GM18873 (cell line): Measurements from ENCODE around the gene HTR5A.

Source experiments
- ATAC-seq: cut with Tn5 transposase; IDR thresholded peaks from one replicate; pipeline ENCODE4 v1.9.1; 2021; ENCODE audit warnings: mild to moderate bottlenecking, moderate library complexity, moderate number of reproducible peaks; ENCODE audit not compliant: unreplicated experiment, low FRiP score

The HTR5A gene

DNA sequence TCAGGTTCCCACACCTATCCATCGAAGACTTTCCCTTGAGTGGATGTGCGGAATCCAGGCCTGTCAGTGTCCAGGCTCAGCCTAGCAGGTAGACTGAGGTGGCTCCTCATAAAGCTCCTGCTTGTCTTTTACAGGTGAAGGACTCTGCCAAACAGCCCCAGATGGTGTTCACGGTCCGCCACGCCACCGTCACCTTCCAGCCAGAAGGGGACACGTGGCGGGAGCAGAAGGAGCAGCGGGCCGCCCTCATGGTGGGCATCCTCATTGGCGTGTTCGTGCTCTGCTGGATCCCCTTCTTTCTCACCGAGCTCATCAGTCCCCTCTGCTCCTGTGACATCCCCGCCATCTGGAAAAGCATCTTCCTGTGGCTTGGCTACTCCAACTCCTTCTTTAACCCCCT lies 13.9 kb downstream of the HTR5A start:
- no peak for ATAC-seq

DNA sequence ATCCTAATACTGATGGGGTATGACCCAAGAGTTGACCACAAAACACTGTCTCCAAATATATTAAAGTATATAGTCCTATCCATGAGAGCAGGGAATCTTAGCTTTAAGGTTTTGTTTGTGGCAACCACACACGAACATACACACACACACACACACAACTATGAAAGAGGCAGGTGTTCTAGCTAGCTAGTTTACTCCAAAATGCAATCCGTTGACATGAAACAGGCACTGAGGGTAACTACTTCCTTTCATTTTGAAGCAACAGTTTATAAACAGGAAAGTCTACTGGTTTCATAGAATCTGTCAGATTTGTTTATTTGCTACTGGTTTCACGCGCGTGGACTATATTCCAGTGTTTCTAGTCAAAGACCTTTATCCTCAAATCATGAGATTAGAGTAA lies 14.8 kb downstream of the HTR5A start:
- ATAC-seq: no peak

DNA sequence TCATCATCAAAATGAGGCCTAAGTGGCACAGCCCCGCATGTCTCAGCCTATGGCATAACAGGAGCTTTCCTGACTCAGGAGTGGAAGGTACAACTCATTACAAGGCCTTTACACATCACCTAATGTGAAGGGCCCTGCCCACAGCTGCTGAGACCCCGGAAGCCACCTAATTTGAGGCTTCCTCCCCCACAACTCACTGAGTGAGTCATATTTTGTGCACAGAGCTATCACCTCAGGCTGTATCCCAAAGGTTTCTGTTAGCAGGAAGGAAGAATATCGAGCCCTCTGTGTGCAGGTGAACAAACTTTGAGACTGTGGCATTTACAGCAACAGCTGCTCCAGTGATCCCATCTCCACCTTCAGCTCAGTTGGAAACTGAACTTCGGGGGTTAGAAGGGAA lies 20.6 kb downstream of the HTR5A start:
- ATAC-seq: no peak

DNA sequence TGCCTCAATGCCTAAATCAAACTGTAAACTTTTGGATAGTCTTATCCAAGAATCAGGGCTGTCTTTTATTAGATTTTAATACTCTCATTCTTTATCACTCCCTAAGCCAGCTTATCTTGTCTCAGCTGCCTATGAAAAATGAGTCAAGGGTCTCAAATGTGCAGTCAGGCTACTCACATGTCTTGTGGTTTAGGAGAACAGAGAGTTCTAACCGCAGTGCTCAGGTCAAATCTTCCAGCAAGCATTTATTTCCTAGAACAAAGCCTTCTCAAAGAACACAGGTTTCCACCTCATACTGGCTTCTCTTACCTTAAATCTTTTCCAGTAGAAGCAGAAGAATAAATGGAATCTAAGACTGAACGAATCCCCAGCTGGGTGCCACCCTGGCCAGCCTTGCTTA lies 23.5 kb downstream of the HTR5A start:
- no peak for ATAC-seq

DNA sequence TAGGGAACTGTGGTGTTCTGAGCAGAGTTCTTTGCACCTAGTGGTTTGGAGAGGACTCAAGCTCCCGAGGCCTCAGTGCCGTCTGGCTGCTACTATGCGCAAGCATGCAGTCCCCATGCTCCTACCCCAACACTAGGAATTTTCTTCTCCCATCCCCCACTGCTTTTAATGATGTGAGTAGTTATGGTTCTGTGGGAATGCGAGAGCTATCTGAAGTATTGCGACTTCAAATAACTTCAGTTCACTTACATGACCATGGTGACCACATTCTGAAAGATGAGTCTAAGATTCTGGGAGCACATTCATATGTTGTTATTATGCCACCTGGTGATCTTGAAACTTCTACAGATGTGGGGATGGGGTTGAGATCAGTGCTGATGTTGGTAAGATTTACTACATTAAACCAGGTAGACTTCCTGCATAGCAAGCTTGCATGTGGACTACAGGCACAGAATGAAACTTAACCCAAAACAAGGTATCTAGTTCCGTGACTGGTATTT lies 24.6 kb downstream of the HTR5A start:
- ATAC-seq: no peak

DNA sequence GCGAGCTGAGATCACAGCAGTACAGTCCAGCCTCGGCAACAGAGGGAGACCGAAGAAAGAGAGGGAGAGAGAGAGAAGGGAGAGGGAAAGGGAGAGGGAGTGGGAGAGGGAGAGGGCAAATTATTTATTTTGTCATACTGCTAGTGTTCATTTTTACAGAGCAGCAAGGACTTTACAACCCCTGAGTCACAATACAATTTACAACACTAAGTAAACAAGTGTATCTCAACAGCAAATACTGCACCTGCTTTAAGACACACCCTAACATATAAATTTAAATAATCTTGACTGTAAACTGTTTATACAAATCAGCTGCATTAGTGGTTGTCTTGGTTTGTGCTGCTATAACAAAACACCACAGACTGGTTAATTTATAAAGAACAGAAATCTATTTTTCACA lies 27.2 kb downstream of the HTR5A start:
- no peak for ATAC-seq

DNA sequence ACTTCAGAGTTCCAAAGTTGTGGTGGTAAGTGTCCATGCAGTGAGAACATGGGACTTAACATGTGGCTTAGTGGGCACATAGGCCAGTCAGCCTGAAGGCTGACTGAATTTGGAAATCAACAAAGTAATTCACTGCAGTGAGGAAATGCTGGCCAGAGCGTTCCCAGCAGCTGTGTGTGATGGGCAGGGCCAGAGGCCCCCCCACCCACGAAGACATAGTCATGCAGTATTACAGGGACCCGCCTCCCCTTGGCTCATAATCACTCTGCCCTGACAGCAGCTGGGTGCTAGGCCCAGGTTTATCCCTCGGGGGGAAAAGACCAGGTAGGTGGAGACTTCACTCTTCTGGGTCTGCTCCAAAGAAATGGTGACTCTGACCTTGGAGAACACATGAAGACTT lies 33.7 kb downstream of the HTR5A start:
- ATAC-seq: no peak

DNA sequence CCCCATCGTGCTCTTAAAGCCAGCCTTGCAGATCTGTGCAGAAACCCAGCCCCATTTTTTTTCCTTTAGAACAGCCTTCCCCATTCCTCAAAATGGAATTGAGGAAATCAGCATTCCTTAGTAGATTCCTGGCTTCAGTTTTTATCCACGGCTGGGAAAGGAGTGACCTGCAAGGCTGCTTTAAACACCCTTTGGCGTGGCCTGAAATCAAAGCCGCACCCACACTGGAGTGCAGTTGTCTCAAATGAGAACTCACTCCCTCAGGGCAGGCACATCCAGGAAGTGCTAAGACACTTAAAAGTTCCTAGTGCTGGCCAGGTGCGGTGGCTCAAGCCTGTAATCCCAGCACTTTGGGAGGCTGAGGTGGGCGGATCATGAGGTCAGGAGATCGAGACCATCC lies 34.8 kb downstream of the HTR5A start:
- ATAC-seq: no peak

DNA sequence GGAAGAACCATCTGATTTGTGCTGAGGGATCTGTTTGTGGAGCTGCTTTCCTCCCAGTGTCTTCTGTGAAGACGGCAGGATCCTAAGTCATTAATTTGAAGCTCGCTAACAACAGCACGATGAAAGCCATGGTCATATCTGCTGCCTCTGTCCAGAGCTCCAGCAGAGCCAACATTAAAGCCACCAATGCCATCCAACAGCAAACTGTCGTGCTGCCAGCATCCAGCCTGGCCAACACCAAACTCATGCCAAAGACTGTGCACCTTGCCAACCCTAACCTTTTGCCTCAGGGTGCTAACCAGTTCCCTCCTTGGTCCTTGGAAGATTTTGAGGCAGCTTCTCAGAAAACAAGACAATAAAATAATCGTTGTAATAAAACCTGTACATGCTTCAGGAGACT lies 36.2 kb downstream of the HTR5A start:
- no peak for ATAC-seq

DNA sequence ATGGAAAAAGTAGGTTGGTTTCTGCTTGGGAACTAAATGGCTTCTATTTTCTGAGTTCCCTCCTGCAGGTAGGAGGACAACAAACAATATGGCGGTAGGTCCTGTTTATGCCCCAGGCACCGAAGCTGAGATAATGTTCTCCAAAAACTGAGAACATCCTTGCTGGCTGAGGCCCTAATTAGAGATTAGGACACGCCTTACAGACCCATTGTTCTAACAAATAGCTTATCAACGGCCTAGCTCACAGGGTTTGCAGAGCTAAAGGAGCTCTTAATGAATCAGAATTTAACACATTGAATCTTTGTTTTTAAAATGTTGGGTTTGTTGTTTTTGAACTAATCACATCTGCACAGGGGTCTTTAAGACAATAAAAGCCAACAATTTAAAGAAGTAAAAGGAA lies 37.0 kb downstream of the HTR5A start:
- ATAC-seq: no peak

DNA sequence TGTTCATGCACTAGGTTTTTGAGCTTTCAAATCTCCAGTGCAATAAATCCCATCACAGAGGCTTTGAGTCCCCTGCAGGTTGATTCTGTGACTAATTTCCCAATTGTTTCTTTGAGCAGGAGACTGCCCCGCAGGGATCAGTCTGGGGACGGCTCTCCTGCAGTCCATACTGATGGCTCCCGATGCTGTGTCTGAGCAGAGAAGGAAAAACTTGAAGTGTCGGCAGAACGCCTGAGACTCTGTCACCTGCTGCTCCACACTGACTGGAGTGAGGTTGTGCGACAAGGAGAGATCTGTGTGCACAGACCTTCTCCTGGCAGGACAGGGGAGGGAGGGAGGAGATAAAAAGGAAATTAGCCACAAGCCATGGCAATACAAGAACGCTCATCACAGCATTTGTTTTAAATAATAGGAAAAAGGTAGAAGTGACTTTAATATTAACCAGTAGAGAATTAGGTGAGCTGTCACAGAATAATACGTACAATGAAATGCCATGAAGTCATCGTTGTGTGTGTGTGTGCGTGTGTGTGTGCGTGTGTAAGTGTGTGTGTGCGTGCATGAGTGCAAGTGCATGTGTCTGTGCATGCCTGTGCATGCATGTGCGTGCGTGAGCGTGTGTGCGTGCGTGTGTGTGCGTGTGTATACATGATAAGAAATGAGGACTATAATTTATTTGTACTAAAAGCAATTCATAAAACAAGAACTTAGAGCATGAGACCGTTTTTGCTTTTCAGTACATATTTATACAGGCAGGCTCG lies 38.2 kb downstream of the HTR5A start:
- no peak for ATAC-seq

DNA sequence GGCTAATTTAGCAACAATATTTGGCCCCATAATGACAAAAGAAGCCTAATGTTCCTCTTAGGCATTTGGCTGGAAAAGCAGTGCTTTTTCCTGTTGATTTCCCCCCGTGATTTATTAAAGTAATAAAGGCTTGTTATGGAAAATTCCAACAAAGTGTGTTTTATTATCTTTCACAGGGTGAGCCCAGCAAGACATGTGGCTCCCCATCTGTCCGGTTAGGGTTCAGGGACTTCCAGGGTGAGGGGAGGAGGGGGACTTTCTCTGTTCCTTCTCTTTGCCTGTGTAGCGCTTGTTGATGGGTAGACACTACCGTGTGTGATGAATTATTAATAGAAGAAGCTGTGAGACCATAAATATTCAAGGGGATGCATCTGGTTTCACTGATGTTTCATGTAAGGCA lies 39.0 kb downstream of the HTR5A start:
- ATAC-seq: no peak

DNA sequence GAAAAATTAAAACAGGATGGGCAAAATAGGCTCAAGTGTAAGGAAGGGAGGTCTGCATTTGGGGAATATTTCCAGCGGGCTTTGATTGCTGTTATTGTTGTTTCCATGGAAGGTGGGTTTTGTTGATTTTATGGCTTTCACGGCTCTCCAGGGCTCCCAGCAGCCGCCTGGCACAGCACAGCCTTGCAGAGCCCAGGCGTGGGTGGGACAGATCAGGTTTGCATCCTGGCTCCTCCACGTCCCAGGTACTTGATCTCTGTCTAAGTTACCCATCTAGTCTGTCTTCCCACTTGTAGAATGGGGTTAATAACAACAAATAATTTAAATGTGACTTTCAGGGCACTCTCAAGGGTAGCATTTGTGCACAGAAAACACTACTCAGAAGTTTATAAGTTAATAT lies 45.2 kb downstream of the HTR5A start:
- no peak for ATAC-seq

DNA sequence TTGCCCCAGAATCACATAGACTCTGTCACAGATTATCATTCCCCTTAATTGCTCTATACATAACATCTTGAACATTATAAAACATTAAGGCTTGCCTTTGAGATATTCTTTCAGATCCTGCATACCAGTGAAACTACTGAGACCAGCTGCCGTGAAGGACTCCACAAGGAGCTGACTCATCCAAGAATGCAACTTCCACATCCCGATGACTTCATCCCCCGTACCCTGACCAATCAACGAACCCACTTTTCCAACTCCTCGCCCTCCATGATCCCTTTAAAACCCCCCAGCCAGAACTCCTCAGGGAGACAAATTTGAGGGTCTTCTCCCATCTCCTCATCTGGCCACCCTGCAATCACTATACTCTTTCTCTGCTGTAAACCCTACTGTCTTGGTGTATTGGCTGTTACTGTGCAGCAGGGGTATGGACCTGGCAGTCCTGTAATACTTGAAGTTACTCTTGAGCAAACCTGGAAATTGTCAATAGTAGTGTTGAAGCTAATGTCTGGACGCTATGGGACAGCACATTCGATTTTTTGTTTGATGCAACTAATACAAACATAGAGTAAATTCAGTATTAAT lies 49.8 kb downstream of the HTR5A start:
- no peak for ATAC-seq

DNA sequence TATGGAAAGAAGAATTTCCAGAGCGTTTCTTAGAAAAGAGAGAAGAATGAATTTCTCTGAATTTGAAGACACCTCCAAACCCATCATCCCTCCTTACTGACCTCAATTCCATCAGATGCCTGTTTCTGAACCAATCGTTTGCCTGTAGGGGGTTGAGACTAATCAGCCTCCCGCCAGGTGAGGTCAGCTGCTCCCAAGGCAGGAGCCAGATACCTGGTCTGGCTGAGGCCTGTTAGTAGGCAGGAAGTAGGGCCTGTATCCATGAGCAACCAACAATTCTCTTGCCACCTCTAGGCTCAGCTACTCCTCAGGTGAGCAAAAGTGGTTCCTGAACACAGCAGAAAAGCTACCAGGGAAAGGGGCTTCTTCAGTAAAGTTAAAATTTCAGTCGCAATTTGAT lies 50.3 kb downstream of the HTR5A start:
- ATAC-seq: no peak

DNA sequence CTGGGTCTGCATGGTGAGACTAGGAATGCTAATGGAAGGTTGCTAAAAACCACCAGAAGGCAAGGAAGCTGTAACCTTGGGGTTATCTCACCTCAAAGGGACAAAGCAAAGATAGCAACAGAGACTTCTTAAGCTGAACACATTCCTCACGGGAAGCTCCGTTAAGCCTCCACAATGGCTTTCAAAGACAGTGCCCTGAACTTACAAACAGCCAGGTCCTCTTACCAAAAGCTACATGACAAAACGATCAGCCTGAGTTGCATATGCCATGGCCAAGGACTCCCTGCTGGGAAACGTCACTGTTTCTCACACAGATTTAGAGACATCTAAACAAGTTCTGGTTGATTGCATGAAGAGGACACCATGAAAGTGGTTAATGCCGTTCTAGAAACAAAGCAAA lies 52.7 kb downstream of the HTR5A start:
- no peak for ATAC-seq

DNA sequence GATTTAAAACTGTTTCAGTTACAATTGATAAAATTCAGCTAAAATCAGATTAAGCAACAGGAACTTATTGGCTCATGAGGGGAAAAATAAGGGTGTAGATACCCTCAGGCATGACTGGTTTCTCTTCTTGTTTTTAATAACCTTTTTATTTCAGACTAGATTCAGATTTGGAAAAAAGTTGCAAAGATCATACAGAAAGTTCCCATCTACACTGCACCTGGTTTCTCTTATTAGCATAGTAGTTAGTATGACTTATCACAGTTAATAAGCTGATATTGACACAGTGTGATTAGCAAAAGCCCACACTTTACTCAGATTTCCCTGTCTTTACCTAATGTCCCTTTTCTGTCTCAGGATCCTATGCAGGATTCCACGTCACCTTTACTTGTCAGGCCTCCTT lies 53.3 kb downstream of the HTR5A start:
- no peak for ATAC-seq

DNA sequence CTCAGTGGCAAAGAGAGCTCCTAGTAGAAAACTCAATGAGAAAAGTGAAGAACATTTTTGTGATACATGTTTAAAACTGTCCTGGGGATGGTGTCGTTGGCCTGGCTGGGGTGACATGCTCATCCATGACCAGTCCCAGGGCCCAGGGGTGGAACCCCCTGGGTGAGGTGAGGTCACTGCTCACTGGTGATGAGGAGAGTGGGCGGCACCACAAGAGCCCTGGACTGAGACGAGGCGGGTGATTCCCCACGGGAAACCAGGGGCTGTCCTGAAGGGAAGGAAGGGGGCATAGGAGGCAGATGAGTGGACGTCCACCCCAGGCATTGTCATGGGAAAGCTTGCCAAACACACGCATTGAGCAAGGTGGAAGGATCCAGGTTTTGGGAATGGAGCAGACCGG lies 54.6 kb downstream of the HTR5A start:
- ATAC-seq: no peak

DNA sequence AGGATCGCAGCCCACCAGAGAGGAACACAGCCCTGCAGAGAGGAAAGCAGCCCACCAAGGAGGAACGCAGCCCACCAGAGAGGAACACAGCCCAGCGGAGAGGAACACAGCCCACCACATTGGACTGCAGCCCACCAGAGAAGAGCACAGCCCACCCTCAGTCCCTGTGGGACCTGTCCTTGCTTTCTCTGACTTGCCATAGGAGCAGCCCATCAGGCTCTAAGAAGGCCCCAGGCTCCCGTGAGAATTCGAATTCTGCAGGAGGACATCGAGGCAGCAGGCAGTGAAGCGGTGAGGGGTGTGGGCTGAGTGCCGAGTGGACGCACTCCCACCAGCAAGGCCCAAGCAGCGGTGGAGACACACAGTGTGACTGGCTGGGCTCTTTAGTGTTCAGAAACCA lies 59.1 kb downstream of the HTR5A start:
- ATAC-seq: no peak

DNA sequence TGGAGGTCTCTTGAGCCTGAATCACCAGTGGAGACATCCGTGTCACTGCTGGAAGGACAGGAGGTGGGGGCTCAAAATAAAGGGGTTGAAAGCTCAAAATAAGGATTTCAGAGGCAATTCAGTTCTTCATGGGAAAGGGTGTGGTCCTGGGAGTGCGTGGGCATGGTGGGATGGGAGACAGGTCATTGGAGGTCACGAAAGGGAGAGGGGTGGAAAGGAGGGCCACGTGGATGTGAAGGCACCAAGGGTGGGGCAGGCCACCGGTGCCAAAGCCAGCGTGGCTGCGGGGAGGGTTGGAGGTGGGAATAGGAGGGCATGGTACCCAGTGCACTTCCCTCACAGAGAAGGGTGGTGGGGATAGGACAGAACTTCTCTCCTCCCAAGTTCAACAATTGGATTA lies 59.7 kb downstream of the HTR5A start:
- ATAC-seq: no peak

DNA sequence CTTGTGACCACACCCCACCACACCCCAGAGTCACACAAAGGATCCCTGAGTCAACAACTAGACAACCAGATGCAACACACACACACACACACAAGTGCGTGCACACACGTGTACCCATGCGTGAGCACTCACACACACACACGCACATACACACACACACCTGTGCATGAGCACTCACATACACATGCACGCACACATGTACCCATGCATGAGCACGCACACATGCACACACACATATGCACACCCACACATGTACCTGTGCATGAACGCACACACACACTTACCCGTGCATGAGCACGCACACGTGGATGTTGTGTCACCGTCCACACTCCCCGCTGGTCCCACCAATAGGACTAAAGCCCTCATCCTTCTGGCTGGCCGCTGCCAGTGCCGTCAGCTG lies 60.4 kb downstream of the HTR5A start:
- no peak for ATAC-seq

DNA sequence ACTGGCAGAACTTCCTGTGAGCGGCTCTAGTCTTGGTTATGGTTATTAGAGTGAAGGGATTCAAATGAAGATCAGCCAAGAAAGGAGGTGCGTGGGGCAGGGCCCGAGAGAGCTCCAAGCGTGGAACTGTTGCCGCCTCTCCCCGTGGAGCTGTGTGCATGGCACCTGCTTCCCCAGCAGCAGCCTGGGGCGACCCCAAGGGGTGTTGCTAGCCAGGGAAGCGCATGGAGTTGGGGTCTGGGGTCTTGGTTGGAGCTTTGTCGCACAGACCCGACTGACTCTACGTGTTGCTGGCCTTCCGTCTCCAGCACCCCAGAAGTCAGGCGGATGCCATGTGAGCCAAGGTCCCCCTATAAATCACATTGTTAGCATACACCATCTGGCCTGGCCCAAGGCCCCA lies 61.0 kb downstream of the HTR5A start:
- no peak for ATAC-seq
